Kidney (tissue), 14 donors: Measurements from ENCODE around the gene ITIH4. TPM values are rescaled to one million over a fixed set of nuclear protein-coding genes. Genes with fewer than 3 reads are reported as not detected.

ENCODE experiments used
- DNase-seq, 5 donors: peaks; one replicate each; pipeline ENCODE4 v3.0.0-alpha.2; 2013 to 2020
- FAIRE-seq: peaks from 2 replicates; lab custom pipeline; 2012; peaks lifted over from hg19 to GRCh38; lab: Jason Lieb, UNC
- H3K27ac ChIP-seq, 2 donors: one replicate each; pipeline ENCODE4 v1.7.0; 2013; ENCODE audit warnings: low read depth in 2 of 2, low read length in 2 of 2, inconsistent platforms in 1 of 2
- H3K27me3 ChIP-seq: one replicate; pipeline ENCODE4 v1.7.1; 2013; ENCODE audit warnings: low read length, inconsistent platforms; ENCODE audit not compliant: control insufficient read depth, insufficient read depth
- H3K36me3 ChIP-seq, 3 donors: one replicate each; pipeline versions ENCODE4 v1.7.0 to v1.7.1; 2013; ENCODE audit warnings: low read length in 3 of 3, control low read depth in 1 of 3, inconsistent platforms in 1 of 3; ENCODE audit not compliant: insufficient read depth in 3 of 3, control insufficient read depth in 2 of 3
- H3K4me1 ChIP-seq, 3 donors: one replicate each; pipeline versions ENCODE4 v1.7.0 to v1.7.1; 2013; ENCODE audit warnings: low read length in 3 of 3, inconsistent platforms in 1 of 3, low read depth in 1 of 3; ENCODE audit not compliant: control insufficient read depth in 2 of 3, insufficient read depth in 2 of 3
- H3K4me3 ChIP-seq, 3 donors: one replicate each; pipeline versions ENCODE4 v1.7.0 to v1.8.1; 2013; ENCODE audit warnings: low read length in 3 of 3, control low read depth in 1 of 3, inconsistent platforms in 1 of 3
- H3K9ac ChIP-seq, 3 donors: one replicate each; pipeline versions ENCODE4 v1.7.0 to v1.7.1; 2013; ENCODE audit warnings: low read length in 3 of 3, control low read depth in 1 of 3, inconsistent platforms in 1 of 3
- H3K9me3 ChIP-seq, 3 donors: one replicate each; pipeline versions ENCODE4 v1.7.0 to v1.7.1; 2013; ENCODE audit warnings: low read length in 3 of 3, control low read depth in 1 of 3, inconsistent platforms in 1 of 3; ENCODE audit not compliant: control insufficient read depth in 2 of 3, insufficient read depth in 1 of 3
- intact Hi-C: fragments of 100-400 bp; cut with DNase I; formaldehyde crosslinking; loops from one replicate; pipeline ENCODE4 v1.11.1; 2022
- polyA plus RNA-seq: library from polyadenylated mRNA; stranded (reverse); fragments of 350-450 nt; fragmentation: Illumina TruSeq; extraction: RNeasy Lipid Tissue Mini Kit (QIAGEN cat#74804); gene quantifications from one replicate; pipeline ENCODE4 v1.2.3, GENCODE V29; 2014; ENCODE audit warnings: low read depth, low replicate concordance; ENCODE audit not compliant: insufficient read depth
- total RNA-seq: library from RNA; stranded (reverse); fragmentation: NEBNext Ultra II Directional; extraction: Animal tissue kit (Norgen Biotek cat#: 25700); gene quantifications from one replicate; pipeline ENCODE4 v1.2.1, GENCODE V29; 2021
- TF ChIP-seq, protein P1 (sequence below): IDR thresholded peaks from 3 replicates; pipeline ENCODE4 v1.5.1; 2012; ENCODE audit warnings: mild to moderate bottlenecking, moderate library complexity, borderline replicate concordance; ENCODE audit not compliant: insufficient read depth; ENCODE audit errors: extremely low read depth
- donor health status: control.
- donor health status: control.
- donor health status: control.
- donor health status: control.
- donor health status: control.
- donor health status: DM: yes; HTN: yes; CAD: no.
- donor health status: Normal renal cell carcinoma (clear cell type).

Gene ITIH4
- total and polyA plus RNA-seq, 2 donors from 2014 or later, result 12.9 to 15.4 TPM

- H3K4me1 ChIP-seq, result no peaks in the 10 kb centered on the region
- H3K9ac ChIP-seq, result no peak within 1 kb of the TSS
- DNase-seq (peak in 1 of 5 donors; percentile 7), FAIRE-seq (no peak)
- no peaks in the 10 kb centered on the region for H3K36me3 ChIP-seq
- TF ChIP-seq, protein P1, sequence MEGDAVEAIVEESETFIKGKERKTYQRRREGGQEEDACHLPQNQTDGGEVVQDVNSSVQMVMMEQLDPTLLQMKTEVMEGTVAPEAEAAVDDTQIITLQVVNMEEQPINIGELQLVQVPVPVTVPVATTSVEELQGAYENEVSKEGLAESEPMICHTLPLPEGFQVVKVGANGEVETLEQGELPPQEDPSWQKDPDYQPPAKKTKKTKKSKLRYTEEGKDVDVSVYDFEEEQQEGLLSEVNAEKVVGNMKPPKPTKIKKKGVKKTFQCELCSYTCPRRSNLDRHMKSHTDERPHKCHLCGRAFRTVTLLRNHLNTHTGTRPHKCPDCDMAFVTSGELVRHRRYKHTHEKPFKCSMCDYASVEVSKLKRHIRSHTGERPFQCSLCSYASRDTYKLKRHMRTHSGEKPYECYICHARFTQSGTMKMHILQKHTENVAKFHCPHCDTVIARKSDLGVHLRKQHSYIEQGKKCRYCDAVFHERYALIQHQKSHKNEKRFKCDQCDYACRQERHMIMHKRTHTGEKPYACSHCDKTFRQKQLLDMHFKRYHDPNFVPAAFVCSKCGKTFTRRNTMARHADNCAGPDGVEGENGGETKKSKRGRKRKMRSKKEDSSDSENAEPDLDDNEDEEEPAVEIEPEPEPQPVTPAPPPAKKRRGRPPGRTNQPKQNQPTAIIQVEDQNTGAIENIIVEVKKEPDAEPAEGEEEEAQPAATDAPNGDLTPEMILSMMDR, result no peak
- no peaks in the 10 kb centered on the region for H3K27me3 ChIP-seq
- intact Hi-C loops, result no loop called here
- H3K27ac ChIP-seq, result no peak within 1 kb of the TSS
- H3K4me3 ChIP-seq, result no peak within 1 kb of the TSS
- no peaks in the 10 kb centered on the region for H3K9me3 ChIP-seq
Measured at GRCh38 chr3:52794612-52795099, 35.8 kb downstream of the ITIH4 start, which contains the start of gene ITIH3. Gene ITIH3 (plus strand): TSS chr3:52794796. CDS start chr3:52794804, 8 bp downstream.

- no peak overlapping the region for H3K27ac ChIP-seq
Measured at GRCh38 chr3:52793702-52794611, 36.5 kb downstream of the ITIH4 start.

GRCh38 chr3:52792961-52793695 is 37.3 kb downstream of the ITIH4 start:
- Histone ChIP-seq H3K36me3 (no peaks in the 10 kb centered on the region), H3K4me1 (no peaks in the 10 kb centered on the region), H3K27ac (no peak overlapping the region), H3K27me3 (no peaks in the 10 kb centered on the region), H3K9me3 (no peaks in the 10 kb centered on the region), H3K4me3 (no peak overlapping the region), H3K9ac (no peak overlapping the region)
- FAIRE-seq (no peak), DNase-seq (no peak)
- intact Hi-C loops, result no loop called here
- TF ChIP-seq, protein P1, result no peak

More at GRCh38 chr3:52793702-52794611, 36.5 kb downstream of the ITIH4 start:
- DNase-seq (peak in 2 of 5 donors; percentile 4 to 13), FAIRE-seq (no peak)
- TF ChIP-seq, protein P1, result no peak
- no peaks in the 10 kb centered on the region for H3K36me3 ChIP-seq
- no peaks in the 10 kb centered on the region for H3K27me3 ChIP-seq
- H3K9ac ChIP-seq, result no peak overlapping the region
- intact Hi-C loops, result no loop called here
- no peak overlapping the region for H3K4me3 ChIP-seq
- H3K9me3 ChIP-seq, result no peaks in the 10 kb centered on the region
- no peaks in the 10 kb centered on the region for H3K4me1 ChIP-seq
